Body of pancreas (tissue), 4 donors: ENCODE measurements around the gene GPR61. TPM values are rescaled to one million over a fixed set of nuclear protein-coding genes. Genes with fewer than 3 reads are reported as not detected.
A peak's percentile ranks its signal among the peaks of the same experiment; 100 is the strongest.

Source experiments
- ATAC-seq: fragments of 150-250 bp; one replicate; pipeline ENCODE4 v1.9.1; 2016
- DNase-seq, 4 donors: peaks; one replicate each; pipeline ENCODE4 v3.0.0-alpha.2; 2019
- H3K27ac ChIP-seq, 4 donors: fragments of 200-600 bp; sonication (generic); 1 replicate in 3 of 4; 2 replicates in 1 of 4; pipeline versions ENCODE4 v1.5.1 to v1.6.1; 2016 to 2019; ENCODE audit warnings: mild to moderate bottlenecking in 1 of 4, mixed read lengths in 1 of 4, moderate library complexity in 1 of 4
- H3K27me3 ChIP-seq, 2 donors: fragments of 200-600 bp; sonication (generic); one replicate each; pipeline ENCODE4 v1.6.0; 2016; ENCODE audit warnings: mild to moderate bottlenecking in 1 of 2
- H3K36me3 ChIP-seq, 2 donors: fragments of 200-600 bp; sonication (generic); replicated peaks in 1 of 2; 2 replicates each; pipeline ENCODE4 v1.5.1; 2016; ENCODE audit warnings: low read depth in 2 of 2; ENCODE audit not compliant: insufficient read depth in 1 of 2
- H3K4me1 ChIP-seq: fragments of 200-600 bp; sonication (generic); one replicate; pipeline ENCODE4 v1.6.0; 2016
- H3K4me3 ChIP-seq, 2 donors: fragments of 200-600 bp; sonication (generic); 1 replicate in 1 of 2; 2 replicates in 1 of 2; pipeline ENCODE4 v1.5.1; 2016 to 2019
- H3K9me3 ChIP-seq, 3 donors: fragments of 200-600 bp; sonication (generic); 1 replicate in 2 of 3; 2 replicates in 1 of 3; pipeline ENCODE4 v1.5.1; 2016
- CTCF ChIP-seq, 7 experiments: fragments of 450-650 bp in 4 of 7; fragments of 200-600 bp in 3 of 7; sonication (generic) in 3 of 7; IDR thresholded peaks; one replicate each; pipeline ENCODE4 v1.5.1; 2016 to 2019; ENCODE audit warnings: antibody characterized with exemption in 7 of 7
- POLR2A ChIP-seq, 3 donors: fragments of 450-650 bp; IDR thresholded peaks; one replicate each; pipeline ENCODE4 v1.6.1; 2016; ENCODE audit warnings: antibody characterized with exemption in 3 of 3, mild to moderate bottlenecking in 2 of 3
- WGBS, 2 donors: methylation state at CpG; one replicate each; pipeline ENCODE4 v1.1.5; 2017; 5-methylcytosine and 5-hydroxymethylcytosine counted together
- intact Hi-C: fragments of 100-400 bp; cut with DNase I; formaldehyde crosslinking; loops from one replicate; pipeline ENCODE4 v1.15.1; 2023
- total RNA-seq, 2 donors: library from RNA; depleted of rRNA; stranded (reverse); fragments of >200 nt; gene quantifications; one replicate each; pipeline ENCODE4 v1.1.0, GENCODE V29; 2016

Gene GPR61
- total RNA-seq, 2 donors from 2014 or later: not detected

GRCh38 chr1:109564194-109564878, 24.7 kb downstream of the GPR61 start:
- Histone ChIP-seq H3K27ac (no peak overlapping the region), H3K36me3 (no peaks in the 10 kb centered on the region), H3K4me3 (no peak overlapping the region), H3K4me1 (peaks cover 86% of the 10 kb centered on the region), H3K27me3 (no peaks in the 10 kb centered on the region), H3K9me3 (no peaks in the 10 kb centered on the region)
- TF ChIP-seq CTCF (IDR thresholded peaks at IDR 0.05) (no peak), POLR2A (IDR thresholded peaks at IDR 0.05) (no peak)
- intact Hi-C loops: no loop called here
- 79 to 86% methylated on average over 7 of the region's 7 CpGs for WGBS, 2 donors
- ATAC-seq: no peak
- no peak for DNase-seq

GRCh38 chr1:109565241-109565640, 25.6 kb downstream of the GPR61 start:
- intact Hi-C loops: no loop called here

GRCh38 chr1:109566982-109567381, 27.3 kb downstream of the GPR61 start:
- Histone ChIP-seq H3K27ac (peak overlapping the region in 1 of 4 donors; percentile 56), H3K4me1 (peaks cover 82% of the 10 kb centered on the region), H3K9me3 (no peaks in the 10 kb centered on the region), H3K4me3 (no peak overlapping the region), H3K36me3 (no peaks in the 10 kb centered on the region), H3K27me3 (no peaks in the 10 kb centered on the region)
- no peak for DNase-seq
- WGBS, 2 donors: 27 to 29% methylated on average over 1 of the region's 1 CpG
- no peak for TF ChIP-seq POLR2A (IDR thresholded peaks at IDR 0.05)
- TF ChIP-seq CTCF (IDR thresholded peaks at IDR 0.05): no peak
- intact Hi-C loops: no loop called here
- no peak for ATAC-seq

More at GRCh38 chr1:109565241-109565640, 25.6 kb downstream of the GPR61 start:
- H3K9me3 ChIP-seq: no peaks in the 10 kb centered on the region
- no peak for DNase-seq
- ATAC-seq: no peak
- TF ChIP-seq CTCF (IDR thresholded peaks at IDR 0.05): no peak
- TF ChIP-seq POLR2A (IDR thresholded peaks at IDR 0.05): no peak
- H3K27ac ChIP-seq: no peak overlapping the region
- H3K4me1 ChIP-seq: peaks cover 80% of the 10 kb centered on the region
- H3K27me3 ChIP-seq: no peaks in the 10 kb centered on the region
- H3K4me3 ChIP-seq: no peak overlapping the region
- WGBS, 2 donors: 79% methylated on average over 3 of the region's 3 CpGs
- no peaks in the 10 kb centered on the region for H3K36me3 ChIP-seq

GRCh38 chr1:109567877-109568672, 28.4 kb downstream of the GPR61 start:
- no peak overlapping the region for H3K4me3 ChIP-seq
- ATAC-seq: peak; percentile 59
- TF ChIP-seq CTCF (IDR thresholded peaks at IDR 0.05) (peak in 2 of 7 experiments; percentile 24 to 25), POLR2A (IDR thresholded peaks at IDR 0.05) (no peak)
- no peak for DNase-seq
- intact Hi-C loops: no loop called here
- no peaks in the 10 kb centered on the region for H3K36me3 ChIP-seq
- WGBS, 2 donors: 47 to 53% methylated on average over 4 of the region's 4 CpGs
- H3K4me1 ChIP-seq: peaks cover 82% of the 10 kb centered on the region
- H3K27ac ChIP-seq: peak overlapping the region in 2 of 4 donors; percentile 4 to 56
- no peaks in the 10 kb centered on the region for H3K9me3 ChIP-seq
- no peaks in the 10 kb centered on the region for H3K27me3 ChIP-seq
